LNCaP clone FGC (cell line): ENCODE data around the gene VRK2.

Source experiments
- DNase-seq: peaks from one replicate; pipeline ENCODE4 v3.0.0-alpha.2; 2011; ENCODE audit warnings: low read depth
- H3K4me3 ChIP-seq: 2 replicates; pipeline ENCODE4 v1.5.1; 2011; ENCODE audit warnings: mild to moderate bottlenecking, low read depth, low read length, control low read depth
- TF ChIP-seq, protein P1 (sequence below): IDR thresholded peaks from 2 replicates; pipeline ENCODE4 v1.5.1; 2012; ENCODE audit warnings: mild to moderate bottlenecking; ENCODE audit not compliant: control insufficient read depth, insufficient read depth; ENCODE audit errors: extremely low read depth

The VRK2 gene

DNA sequence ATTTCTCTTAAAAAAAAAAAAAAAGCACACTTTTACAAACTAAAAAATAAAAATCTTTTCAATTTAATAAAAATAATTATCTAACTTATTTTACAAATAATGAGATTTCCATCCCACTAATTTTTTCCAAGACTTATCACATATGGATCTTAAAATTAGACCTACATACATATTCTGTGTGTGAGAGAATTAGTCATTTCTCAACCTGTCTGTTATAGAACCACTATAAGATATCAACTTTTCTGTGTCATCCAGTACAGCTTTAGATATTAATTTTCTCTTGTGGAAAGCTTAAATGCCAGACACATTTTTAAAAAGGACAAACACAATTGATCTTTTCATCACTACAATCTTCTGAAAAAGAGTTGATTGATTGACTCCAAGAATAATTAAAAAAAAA, 156.4 kb downstream of the VRK2 start:
- TF ChIP-seq, protein P1, sequence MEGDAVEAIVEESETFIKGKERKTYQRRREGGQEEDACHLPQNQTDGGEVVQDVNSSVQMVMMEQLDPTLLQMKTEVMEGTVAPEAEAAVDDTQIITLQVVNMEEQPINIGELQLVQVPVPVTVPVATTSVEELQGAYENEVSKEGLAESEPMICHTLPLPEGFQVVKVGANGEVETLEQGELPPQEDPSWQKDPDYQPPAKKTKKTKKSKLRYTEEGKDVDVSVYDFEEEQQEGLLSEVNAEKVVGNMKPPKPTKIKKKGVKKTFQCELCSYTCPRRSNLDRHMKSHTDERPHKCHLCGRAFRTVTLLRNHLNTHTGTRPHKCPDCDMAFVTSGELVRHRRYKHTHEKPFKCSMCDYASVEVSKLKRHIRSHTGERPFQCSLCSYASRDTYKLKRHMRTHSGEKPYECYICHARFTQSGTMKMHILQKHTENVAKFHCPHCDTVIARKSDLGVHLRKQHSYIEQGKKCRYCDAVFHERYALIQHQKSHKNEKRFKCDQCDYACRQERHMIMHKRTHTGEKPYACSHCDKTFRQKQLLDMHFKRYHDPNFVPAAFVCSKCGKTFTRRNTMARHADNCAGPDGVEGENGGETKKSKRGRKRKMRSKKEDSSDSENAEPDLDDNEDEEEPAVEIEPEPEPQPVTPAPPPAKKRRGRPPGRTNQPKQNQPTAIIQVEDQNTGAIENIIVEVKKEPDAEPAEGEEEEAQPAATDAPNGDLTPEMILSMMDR, result no peak
- no peak for DNase-seq
- no peak overlapping the region for H3K4me3 ChIP-seq

DNA sequence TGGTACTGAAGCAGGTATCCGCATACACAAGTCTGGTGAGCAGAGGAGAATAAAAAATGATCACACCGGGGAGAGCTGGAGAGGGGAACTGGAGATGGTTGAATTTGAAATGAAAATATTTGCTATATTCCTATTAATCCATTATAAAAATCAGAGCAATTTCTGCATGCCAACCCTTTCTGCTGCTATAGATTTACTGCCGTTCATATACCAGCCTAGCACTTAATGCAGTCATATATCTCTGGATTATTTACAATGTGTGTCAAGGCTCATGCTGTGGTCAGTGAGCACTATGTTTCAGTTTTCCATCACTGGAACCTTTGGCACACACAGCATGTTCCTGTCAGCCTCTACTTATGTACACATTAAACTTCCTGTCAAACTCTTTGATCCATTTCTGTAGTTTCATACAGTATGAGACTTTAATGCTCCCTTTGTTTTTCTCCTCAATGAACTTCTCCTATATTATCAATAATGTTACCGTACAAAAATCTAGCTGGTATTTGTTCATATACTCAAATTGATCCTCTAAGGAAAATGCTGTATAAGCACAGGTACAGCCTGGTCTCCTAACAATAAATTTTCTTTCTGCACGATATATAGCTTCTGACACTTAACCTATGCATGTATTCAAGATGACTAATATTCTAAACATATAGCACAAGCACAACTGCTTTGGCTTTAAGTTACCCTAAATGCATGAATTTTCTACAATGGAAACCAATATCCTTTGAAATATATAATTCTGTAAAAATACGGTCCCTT, 157.8 kb downstream of the VRK2 start:
- TF ChIP-seq, protein P1, result no peak
- H3K4me3 ChIP-seq, result no peak overlapping the region
- DNase-seq, result no peak

DNA sequence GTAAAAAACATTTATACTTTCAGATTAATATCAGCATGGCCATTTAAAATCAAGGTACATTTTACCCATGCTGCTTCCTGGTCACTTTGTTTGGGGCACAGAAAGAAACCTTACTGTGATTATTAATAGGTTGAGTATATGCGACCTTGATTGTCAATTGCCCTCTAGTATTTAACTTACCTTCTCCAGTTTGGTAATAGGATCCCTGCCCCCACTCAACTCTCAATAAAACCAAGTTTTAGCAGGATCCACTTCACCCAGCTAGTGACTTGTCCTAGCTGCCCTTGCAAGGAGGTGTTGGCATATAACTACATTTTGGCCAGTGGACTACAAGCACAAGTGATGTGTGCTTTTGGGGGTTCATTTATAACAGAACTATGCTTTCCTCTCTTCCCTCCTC, 160.2 kb downstream of the VRK2 start:
- DNase-seq, result no peak
- no peak overlapping the region for H3K4me3 ChIP-seq
- TF ChIP-seq, protein P1, result no peak

DNA sequence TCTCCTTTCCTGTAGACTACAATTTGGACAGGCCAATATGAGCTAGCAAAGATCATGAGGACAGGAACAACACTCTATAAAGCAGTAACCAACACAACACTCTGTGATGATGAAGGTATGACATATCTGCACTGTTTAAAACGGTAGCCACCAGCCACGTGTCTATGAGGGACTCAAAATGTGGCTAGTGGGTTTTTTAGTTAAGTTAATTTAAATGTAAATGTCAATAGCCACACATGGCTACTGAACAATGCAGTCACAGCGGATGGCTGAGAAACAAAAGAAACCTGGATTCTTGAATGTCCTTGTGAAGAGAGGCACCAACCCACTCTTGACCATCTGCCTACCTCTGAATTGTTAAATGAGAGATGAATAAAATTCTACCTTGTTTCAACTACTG, 160.6 kb downstream of the VRK2 start:
- TF ChIP-seq, protein P1, result no peak
- H3K4me3 ChIP-seq, result no peak overlapping the region
- no peak for DNase-seq
